Osteocyte (in vitro differentiated cells): ENCODE measurements around the gene FKBP9. TPM values are rescaled to one million over a fixed set of nuclear protein-coding genes. Genes with fewer than 3 reads are reported as not detected.
A peak's percentile ranks its signal among the peaks of the same experiment; 100 is the strongest.

Source experiments
- DNase-seq: peaks from one replicate; pipeline ENCODE4 v3.0.0; 2021; ENCODE audit warnings: mixed read lengths; ENCODE audit not compliant: unreplicated experiment; ENCODE audit errors: extremely low spot score
- H3K27ac Mint-ChIP-seq: one replicate; pipeline ENCODE4 v1.8.0; 2021; ENCODE audit warnings: mild to moderate bottlenecking, mixed read lengths; ENCODE audit not compliant: unreplicated experiment
- H3K27me3 Mint-ChIP-seq: one replicate; pipeline ENCODE4 v1.8.0; 2021; ENCODE audit warnings: mixed read lengths; ENCODE audit not compliant: unreplicated experiment
- H3K36me3 Mint-ChIP-seq: one replicate; pipeline ENCODE4 v1.8.0; 2021; ENCODE audit warnings: mixed read lengths; ENCODE audit not compliant: unreplicated experiment
- H3K4me1 Mint-ChIP-seq: one replicate; pipeline ENCODE4 v1.8.0; 2021; ENCODE audit warnings: mixed read lengths; ENCODE audit not compliant: unreplicated experiment
- H3K4me3 Mint-ChIP-seq: one replicate; pipeline ENCODE4 v1.8.0; 2021; ENCODE audit warnings: mild to moderate bottlenecking, moderate library complexity, mixed read lengths; ENCODE audit not compliant: unreplicated experiment
- H3K9me3 Mint-ChIP-seq: one replicate; pipeline ENCODE4 v1.8.0; 2021; ENCODE audit warnings: mixed read lengths; ENCODE audit not compliant: unreplicated experiment
- CTCF ChIP-seq: fragments of 200-600 bp; sonication (generic); IDR thresholded peaks from 2 replicates; pipeline ENCODE4 v1.5.0; 2021; ENCODE audit warnings: antibody characterized with exemption, mild to moderate bottlenecking, moderate library complexity
- total RNA-seq: library from RNA; stranded (reverse); gene quantifications from 2 replicates; pipeline ENCODE4 v1.2.1, GENCODE V29; 2021

The FKBP9 gene
- total RNA-seq, 1 donor from 2014 or later, result 229 TPM

- peaks cover 47% of the 10 kb centered on the region for H3K4me1 Mint-ChIP-seq
- no peak for DNase-seq
- H3K4me3 Mint-ChIP-seq, result peak overlapping the region; percentile 74
- TF ChIP-seq CTCF, result no peak
- no peaks in the 10 kb centered on the region for H3K27me3 Mint-ChIP-seq
- H3K36me3 Mint-ChIP-seq, result no peaks in the 10 kb centered on the region
- peak overlapping the region; percentile 83 for H3K27ac Mint-ChIP-seq
- no peaks in the 10 kb centered on the region for H3K9me3 Mint-ChIP-seq
Observed at GRCh38 chr7:33038639-33039038, 81.4 kb downstream of the FKBP9 start.

GRCh38 chr7:33039257-33039902, 82.1 kb downstream of the FKBP9 start:
- H3K27ac Mint-ChIP-seq, result peak overlapping the region; percentile 83
- DNase-seq, result no peak
- no peaks in the 10 kb centered on the region for H3K27me3 Mint-ChIP-seq
- H3K4me1 Mint-ChIP-seq, result peaks cover 45% of the 10 kb centered on the region
- no peaks in the 10 kb centered on the region for H3K9me3 Mint-ChIP-seq
- peak overlapping the region; percentile 74 for H3K4me3 Mint-ChIP-seq
- no peak for TF ChIP-seq CTCF
- H3K36me3 Mint-ChIP-seq, result no peaks in the 10 kb centered on the region

GRCh38 chr7:33039903-33040292, 82.7 kb downstream of the FKBP9 start:
- Mint-ChIP-seq H3K27ac (peak overlapping the region; percentile 83), H3K27me3 (no peaks in the 10 kb centered on the region), H3K4me1 (peaks cover 44% of the 10 kb centered on the region), H3K4me3 (peak overlapping the region; percentile 74), H3K9me3 (no peaks in the 10 kb centered on the region), H3K36me3 (no peaks in the 10 kb centered on the region)
- no peak for DNase-seq
- no peak for TF ChIP-seq CTCF

GRCh38 chr7:33040803-33041516, 83.7 kb downstream of the FKBP9 start:
- TF ChIP-seq CTCF, result no peak
- H3K4me1 Mint-ChIP-seq, result peaks cover 47% of the 10 kb centered on the region
- no peak overlapping the region for H3K27ac Mint-ChIP-seq
- H3K9me3 Mint-ChIP-seq, result no peaks in the 10 kb centered on the region
- no peak for DNase-seq
- no peak overlapping the region for H3K4me3 Mint-ChIP-seq
- no peaks in the 10 kb centered on the region for H3K27me3 Mint-ChIP-seq
- H3K36me3 Mint-ChIP-seq, result no peaks in the 10 kb centered on the region

GRCh38 chr7:33041631-33042428, 84.6 kb downstream of the FKBP9 start:
- DNase-seq, result no peak
- TF ChIP-seq CTCF, result no peak
- H3K27ac Mint-ChIP-seq, result no peak overlapping the region
- no peak overlapping the region for H3K4me3 Mint-ChIP-seq
- peaks cover 45% of the 10 kb centered on the region for H3K4me1 Mint-ChIP-seq
- H3K36me3 Mint-ChIP-seq, result no peaks in the 10 kb centered on the region
- no peaks in the 10 kb centered on the region for H3K9me3 Mint-ChIP-seq
- no peaks in the 10 kb centered on the region for H3K27me3 Mint-ChIP-seq
